ENCODE measurements around the gene MCM7. TPM values are rescaled to one million over a fixed set of nuclear protein-coding genes. Genes with fewer than 3 reads are reported as not detected.

Gene MCM7
- total and polyA plus RNA-seq, 2 of the 13 experiments (the other 11 are each of a cell fraction or from before 2014, with no cell fraction given) = 84.5 to 214 TPM

DNA sequence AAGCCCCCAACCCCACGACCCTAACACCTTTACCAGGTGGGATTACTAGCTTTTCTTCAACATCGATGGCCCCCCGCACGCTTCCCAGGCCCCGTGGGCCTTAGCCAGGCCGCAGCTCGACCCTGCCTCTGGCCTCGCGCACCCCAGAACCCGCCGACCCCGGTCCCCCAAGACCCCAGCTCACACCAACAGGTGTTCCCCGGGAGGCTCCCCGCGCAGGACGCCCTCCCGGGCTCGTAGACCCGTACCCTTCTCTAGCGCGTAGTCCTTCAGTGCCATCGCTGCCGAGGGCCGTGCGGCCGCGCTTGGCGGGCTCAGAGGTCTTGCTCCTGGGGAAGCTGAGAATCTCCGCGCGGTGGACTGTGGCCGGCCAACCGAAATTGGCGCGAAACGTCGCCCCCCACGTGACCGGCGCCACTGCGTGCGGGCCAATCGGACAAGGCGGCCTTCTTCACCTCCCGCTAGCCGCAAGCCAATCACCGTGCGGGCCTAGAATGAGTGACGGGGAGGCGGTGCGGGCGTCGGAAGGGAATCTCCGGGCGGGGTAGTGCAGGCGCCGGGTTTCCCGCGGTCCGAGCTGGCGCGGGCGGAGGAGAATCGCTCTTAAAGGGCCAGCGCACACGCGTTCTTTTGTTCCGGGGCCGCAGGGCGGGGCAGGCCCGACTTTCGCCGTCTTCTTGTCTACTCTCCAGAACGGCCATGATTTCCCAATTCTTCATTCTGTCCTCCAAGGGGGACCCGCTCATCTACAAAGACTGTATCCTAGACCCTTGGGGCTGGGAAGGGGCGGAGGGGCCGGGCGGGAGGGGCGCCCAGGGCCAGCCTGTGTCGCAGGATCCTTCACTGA is at the start of gene MCM7, which contains the start of gene AP4M1 (continued):
- TF ChIP-seq, protein P1, sequence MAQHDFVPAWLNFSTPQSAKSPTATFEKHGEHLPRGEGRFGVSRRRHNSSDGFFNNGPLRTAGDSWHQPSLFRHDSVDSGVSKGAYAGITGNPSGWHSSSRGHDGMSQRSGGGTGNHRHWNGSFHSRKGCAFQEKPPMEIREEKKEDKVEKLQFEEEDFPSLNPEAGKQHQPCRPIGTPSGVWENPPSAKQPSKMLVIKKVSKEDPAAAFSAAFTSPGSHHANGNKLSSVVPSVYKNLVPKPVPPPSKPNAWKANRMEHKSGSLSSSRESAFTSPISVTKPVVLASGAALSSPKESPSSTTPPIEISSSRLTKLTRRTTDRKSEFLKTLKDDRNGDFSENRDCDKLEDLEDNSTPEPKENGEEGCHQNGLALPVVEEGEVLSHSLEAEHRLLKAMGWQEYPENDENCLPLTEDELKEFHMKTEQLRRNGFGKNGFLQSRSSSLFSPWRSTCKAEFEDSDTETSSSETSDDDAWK (CRISPR knock-in tag; IDR thresholded peaks at IDR 0.05) = no peak
- TF ChIP-seq, protein P2, sequence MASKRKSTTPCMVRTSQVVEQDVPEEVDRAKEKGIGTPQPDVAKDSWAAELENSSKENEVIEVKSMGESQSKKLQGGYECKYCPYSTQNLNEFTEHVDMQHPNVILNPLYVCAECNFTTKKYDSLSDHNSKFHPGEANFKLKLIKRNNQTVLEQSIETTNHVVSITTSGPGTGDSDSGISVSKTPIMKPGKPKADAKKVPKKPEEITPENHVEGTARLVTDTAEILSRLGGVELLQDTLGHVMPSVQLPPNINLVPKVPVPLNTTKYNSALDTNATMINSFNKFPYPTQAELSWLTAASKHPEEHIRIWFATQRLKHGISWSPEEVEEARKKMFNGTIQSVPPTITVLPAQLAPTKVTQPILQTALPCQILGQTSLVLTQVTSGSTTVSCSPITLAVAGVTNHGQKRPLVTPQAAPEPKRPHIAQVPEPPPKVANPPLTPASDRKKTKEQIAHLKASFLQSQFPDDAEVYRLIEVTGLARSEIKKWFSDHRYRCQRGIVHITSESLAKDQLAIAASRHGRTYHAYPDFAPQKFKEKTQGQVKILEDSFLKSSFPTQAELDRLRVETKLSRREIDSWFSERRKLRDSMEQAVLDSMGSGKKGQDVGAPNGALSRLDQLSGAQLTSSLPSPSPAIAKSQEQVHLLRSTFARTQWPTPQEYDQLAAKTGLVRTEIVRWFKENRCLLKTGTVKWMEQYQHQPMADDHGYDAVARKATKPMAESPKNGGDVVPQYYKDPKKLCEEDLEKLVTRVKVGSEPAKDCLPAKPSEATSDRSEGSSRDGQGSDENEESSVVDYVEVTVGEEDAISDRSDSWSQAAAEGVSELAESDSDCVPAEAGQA (IDR thresholded peaks at IDR 0.05; ENCODE audit: low read depth) = peak; percentile 51; the same call in 1 of the 2 replicates
- TF ChIP-seq, protein P2 (CRISPR knock-in tag; IDR thresholded peaks at IDR 0.05; ENCODE audit: borderline replicate concordance) = no peak
- TF ChIP-seq CHD4 (IDR thresholded peaks at IDR 0.05; ENCODE audit: borderline replicate concordance, low read length) = no peak
- peak; percentile 89; the same call in 1 of the 2 replicates for TF ChIP-seq NFATC3 (CRISPR knock-in tag; IDR thresholded peaks at IDR 0.05)
- TF ChIP-seq, protein P3, sequence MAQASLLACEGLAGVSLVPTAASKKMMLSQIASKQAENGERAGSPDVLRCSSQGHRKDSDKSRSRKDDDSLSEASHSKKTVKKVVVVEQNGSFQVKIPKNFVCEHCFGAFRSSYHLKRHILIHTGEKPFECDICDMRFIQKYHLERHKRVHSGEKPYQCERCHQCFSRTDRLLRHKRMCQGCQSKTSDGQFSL (CRISPR knock-in tag; IDR thresholded peaks at IDR 0.05) = no peak
- no peak for TF ChIP-seq ZSCAN20 (CRISPR knock-in tag; IDR thresholded peaks at IDR 0.05; ENCODE audit: borderline replicate concordance)
- TF ChIP-seq ZFP36 (IDR thresholded peaks at IDR 0.05; ENCODE audit: borderline replicate concordance, low read depth, low read length, partially characterized antibody) = no peak
- peak; percentile 76 for TF ChIP-seq CREB1 (IDR thresholded peaks at IDR 0.05)
- peak; percentile 80 for TF ChIP-seq CREB1 (CRISPR knock-in tag; IDR thresholded peaks at IDR 0.05)
- no peak for TF ChIP-seq ZNF362 (CRISPR knock-in tag; IDR thresholded peaks at IDR 0.05; ENCODE audit: borderline replicate concordance)
- no peak for TF ChIP-seq MXD3 (CRISPR knock-in tag; IDR thresholded peaks at IDR 0.05)
- TF ChIP-seq ZNF20 (CRISPR knock-in tag; IDR thresholded peaks at IDR 0.05) = no peak
- TF ChIP-seq ZNF552 (CRISPR knock-in tag; IDR thresholded peaks at IDR 0.05; ENCODE audit: borderline replicate concordance) = no peak
- TF ChIP-seq ZNF138 (CRISPR knock-in tag; IDR thresholded peaks at IDR 0.05; ENCODE audit: low read depth) = 0 out of 2 replicates have a peak, but pooled peaks have one; percentile 69
- no peak for TF ChIP-seq ZNF282 (IDR thresholded peaks at IDR 0.05; ENCODE audit: partially characterized antibody)
- peak; percentile 4; the same call in 1 of the 2 replicates for TF ChIP-seq CEBPB (IDR thresholded peaks at IDR 0.05; ENCODE audit: borderline replicate concordance, low read depth, low read length)

Measured in HepG2 (cell line).